HG03135 (cell line): ENCODE measurements around the gene IRAK3.
A peak's percentile ranks its signal among the peaks of the same experiment; 100 is the strongest.
"Not testable (repeated sequence)": the region's sequence is repeated elsewhere in the genome, so short reads cannot be mapped to it uniquely, and the experiment has no call there.

ENCODE experiments used
- ATAC-seq: cut with Tn5 transposase; IDR thresholded peaks from one replicate; pipeline ENCODE4 v1.9.1; 2021; ENCODE audit warnings: mild to moderate bottlenecking, moderate library complexity; ENCODE audit not compliant: unreplicated experiment

Gene IRAK3

DNA sequence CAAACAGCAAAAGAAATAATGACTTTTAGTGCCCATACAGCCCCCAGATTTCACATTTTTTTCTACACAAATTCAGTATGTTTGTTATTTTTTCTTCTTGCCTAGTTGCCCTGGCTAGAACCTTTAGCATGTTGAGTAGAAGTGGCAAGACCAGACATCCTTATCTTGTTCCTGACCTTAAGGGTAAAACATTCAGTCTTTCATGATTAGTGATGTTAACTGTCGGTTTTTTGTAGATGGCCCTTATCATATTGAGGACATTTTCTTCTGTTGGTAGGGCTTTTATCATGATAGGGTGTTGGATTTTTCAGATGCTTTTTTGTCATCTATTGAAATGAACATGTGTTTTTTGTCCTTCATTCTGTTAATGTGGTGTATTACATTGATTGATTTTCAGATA lies 17.1 kb downstream of the IRAK3 start:
- no peak for ATAC-seq

DNA sequence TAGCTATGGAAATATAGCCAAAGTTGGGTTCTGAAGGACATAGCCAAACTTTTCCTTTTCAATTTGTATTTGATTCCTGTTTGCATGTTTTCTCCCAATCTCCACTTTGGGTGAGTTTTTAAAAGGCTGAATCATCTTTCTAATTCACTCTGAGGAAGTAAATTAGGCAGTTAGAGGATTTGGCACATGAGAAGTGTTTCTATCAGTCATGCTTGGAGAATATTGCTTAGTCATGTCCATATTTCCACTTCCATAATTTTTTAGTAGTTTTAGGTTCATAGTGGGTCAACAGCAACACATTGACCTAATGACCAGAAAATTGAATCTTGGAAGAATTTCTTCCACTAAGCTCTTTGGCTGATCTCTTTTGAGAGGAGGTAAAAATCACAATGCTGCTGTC lies 21.8 kb downstream of the IRAK3 start:
- no peak for ATAC-seq

DNA sequence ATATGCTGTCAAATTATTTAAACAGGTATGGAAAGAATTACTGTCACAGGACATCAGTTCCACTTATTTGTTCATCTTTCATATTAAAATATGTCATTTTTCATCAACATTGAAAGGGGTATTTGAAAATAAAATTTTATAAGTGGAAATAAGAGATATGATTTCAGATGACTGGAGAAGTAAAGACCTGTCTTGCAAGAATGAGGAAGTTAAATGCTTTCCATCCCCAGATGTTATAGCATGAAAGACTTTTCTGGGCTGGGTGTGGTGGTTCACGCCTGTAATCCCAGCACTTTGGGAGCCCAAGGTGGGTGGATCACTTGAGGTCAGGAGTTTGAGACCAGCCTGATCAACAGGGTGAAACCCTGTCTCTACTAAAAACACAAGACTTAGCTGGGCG lies 22.6 kb downstream of the IRAK3 start:
- ATAC-seq = not testable (repeated sequence)

DNA sequence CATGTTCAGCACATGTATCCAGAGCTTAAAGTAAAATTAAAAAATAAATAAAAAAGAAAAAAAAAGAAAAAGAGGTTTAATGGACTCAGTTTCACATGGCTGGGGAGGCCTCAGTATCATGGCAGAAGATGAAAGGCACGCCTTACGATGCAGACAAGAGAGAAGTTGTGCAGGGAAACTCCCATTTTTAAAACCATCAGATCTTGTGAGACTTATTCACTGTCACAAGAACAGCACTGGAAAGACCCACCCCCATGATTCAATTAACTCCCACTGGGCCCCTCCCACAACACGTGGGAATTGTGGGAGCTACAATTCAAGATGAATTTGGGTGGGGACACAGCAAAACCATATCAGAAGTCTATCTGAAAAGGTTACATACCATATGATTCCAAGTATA lies 24.0 kb downstream of the IRAK3 start:
- not testable (repeated sequence) for ATAC-seq

DNA sequence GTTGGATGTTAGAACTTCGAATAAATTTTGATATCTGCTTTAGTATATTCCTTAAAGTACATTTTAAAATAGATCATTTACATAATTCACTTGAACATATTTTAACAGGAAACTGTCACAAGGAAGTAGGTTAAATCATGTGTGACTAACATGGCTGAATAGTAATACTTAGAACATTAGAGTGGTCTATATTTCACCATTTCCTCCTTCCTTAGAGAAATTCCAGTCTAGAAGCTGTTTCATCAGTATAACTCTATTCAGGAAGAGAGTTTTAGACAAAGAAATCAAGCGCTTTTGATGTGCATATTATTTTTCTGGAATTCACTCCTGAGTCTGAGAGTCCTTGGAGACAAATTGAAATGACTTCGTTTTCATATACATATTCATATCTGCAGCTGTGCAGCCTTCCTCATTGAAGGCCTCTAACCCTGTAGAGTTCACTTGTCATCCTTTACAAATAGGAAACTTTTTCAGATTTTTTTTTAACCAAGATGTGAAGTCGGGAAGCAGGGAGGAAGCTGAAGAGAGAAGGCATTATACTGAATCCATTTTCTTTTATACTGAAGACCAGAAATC lies 28.4 kb downstream of the IRAK3 start:
- ATAC-seq = no peak

DNA sequence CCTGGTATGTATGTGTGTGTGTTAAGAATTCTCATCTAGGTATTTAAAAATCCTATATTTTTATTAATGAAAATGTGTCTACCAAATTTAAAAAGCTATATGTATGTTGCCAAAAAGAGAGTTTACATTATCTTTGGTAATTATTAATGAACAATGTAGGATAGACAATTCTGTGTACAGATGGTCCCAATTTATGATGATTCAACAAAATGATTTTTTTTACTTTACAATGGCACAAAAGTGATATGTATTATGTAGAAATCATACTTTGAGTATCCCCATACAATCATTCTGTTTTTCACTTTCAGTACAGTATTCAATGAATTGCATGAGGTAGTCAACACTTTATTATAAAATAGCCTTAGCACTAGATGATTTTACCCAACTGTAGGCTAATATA lies 39.4 kb downstream of the IRAK3 start:
- ATAC-seq = no peak

DNA sequence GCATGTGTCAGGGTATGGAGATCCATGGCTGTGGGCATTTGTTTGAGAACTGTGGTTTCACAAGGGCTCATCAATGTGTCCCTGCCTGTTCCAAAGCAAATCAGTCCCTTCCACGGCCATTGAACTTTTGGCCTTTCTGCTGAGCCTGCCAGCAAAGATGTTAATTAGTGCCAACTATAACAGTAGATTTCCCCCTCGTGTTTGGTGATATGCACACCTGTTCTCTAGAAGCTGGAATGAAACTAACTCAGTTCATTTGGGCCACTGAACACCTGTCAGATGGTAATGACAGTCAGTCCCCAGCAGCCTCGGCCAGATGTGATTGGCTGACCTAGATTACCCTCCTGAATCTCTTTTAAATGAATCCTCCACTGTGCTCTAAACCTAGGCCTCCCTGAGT lies 43.2 kb downstream of the IRAK3 start:
- ATAC-seq = no peak

DNA sequence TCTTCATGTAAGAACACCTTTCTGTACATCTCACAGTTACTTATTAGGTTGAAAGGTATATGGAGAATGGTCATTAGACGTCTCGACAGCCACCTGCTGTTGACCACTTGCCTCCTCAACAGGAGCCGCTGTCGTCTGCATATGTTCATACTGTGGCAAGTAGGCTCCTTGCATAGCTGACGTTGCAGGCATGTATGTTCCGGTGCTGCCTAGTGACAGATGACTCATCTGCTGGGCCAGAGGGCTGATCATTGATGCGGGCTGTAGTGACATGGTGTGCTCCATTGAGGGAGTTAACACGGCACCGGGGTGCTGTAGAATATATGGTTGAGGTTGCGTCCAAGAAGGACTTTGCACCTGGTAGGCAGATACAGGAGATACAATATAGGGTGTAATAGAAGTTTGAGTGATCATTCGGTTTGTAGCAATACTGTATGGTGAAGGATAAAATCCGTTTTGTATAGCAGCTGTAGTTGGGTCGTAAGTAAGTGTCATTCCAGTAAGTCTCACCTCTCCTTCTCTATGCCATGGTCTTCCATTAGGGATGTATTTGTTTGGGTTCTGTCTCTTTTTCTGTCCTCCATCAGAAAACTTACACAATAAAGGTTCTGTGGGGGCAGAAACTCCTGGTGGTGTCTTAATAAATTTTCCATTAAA lies 45.2 kb downstream of the IRAK3 start:
- peak; percentile 64 for ATAC-seq

DNA sequence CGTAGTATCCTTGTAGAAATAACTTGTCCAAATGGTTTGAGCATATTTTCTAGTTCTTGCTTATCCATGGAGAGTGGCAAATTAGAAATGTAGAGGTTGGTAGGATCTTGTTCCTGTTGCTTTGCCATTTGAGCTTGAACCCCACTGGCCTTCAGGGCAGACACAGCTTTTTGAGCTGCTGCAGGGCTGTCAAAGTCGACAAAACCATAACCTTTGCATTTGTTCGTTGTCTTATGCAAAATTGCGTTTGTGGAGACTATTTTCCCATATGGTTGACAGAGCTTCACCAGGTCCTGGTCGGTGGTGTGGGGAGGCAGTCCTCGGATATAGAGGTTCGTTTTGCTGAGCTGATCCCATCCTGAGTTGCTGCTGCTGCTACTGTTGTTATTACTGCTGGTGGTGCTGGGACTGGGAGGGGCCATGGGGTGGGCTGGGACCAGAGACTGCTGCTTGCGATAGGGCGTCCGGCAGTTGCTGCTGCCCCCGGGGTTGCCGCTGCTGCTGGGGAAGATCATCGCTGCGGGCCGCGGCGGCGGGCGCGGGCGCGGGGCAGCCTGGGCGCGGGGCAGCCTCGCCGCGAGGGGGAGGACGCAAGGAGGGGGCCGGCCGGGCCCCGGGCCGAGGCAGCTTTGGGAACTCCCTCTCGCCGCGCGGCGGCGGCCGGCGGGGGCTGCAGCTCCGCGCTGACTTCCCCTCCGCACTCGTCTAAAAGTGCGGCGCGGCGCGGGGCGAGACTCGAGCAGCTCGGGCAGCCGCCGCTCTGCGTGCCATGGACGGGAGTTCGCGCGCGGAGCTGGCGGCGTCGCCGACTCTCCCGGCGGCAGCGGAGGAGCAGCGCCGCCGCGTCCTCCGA lies 46.0 kb downstream of the IRAK3 start:
- ATAC-seq = peak; percentile 56

DNA sequence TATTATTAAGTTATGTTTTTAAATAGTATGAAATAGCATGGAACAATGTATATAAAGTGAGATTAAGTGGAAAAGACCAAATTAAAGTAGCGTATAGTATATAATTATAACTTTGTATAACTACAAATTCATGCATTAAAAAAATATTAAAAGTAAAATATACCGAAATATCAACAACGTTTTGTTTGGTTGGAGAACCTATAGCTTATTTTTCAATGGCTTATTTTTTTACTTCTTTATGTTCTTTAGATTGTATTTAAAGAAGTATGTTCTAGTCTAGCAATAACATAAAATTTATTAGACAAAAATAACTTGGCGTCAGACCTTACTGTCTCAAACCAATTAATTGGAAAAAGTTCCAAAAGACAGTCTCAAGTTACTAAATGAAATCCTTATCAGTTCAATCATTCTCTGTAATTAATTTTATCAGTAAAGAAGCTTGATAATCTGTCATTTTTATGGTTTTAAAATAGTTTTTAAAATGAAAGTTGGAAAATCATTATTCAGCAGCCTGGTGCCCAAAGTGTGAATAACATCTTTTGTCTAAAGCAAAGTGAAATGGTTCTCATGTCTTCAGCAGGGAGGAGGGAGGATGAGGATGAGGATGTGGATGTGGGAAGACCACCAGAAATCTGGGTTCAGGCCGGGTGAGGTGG lies 46.7 kb downstream of the IRAK3 start:
- no peak for ATAC-seq

DNA sequence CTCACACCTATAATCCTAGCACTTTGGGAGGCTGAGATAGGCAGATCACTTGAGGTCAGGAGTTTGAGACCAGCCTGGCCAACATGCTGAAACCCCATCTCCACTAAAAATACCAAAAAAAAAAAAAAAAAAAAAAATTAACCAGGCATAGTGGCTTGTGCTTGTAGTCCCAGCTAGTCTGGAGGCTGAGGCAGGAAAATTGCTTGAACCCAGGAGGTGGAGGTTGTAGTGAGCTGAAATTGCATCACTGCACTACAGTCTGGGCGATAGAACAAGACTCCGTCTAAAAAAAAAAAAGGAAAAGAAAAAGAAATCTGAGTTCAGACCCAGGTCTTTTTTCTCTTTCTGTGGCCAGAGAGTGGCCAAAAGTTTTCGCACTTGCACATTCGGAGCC lies 47.3 kb downstream of the IRAK3 start:
- ATAC-seq = not testable (repeated sequence)

DNA sequence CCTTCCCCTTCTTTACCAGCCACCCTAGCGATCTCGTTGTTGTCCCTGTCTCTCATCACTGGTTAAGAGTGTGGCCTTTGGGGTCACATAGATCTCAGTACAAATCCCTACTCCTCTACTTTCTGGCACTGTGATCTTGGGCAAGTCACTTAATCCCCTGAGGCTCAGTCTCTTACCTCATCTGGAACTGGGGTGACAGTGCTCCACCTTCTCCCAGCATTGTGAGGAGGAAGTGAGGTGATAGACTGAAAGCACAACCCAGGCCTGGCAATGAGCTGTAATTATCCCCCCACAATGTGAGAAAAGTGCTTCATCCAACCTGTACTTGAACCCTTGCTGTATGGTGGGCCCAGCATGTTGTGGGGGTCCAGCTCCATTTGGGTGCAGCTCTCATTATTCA lies 48.0 kb downstream of the IRAK3 start:
- ATAC-seq = no peak

DNA sequence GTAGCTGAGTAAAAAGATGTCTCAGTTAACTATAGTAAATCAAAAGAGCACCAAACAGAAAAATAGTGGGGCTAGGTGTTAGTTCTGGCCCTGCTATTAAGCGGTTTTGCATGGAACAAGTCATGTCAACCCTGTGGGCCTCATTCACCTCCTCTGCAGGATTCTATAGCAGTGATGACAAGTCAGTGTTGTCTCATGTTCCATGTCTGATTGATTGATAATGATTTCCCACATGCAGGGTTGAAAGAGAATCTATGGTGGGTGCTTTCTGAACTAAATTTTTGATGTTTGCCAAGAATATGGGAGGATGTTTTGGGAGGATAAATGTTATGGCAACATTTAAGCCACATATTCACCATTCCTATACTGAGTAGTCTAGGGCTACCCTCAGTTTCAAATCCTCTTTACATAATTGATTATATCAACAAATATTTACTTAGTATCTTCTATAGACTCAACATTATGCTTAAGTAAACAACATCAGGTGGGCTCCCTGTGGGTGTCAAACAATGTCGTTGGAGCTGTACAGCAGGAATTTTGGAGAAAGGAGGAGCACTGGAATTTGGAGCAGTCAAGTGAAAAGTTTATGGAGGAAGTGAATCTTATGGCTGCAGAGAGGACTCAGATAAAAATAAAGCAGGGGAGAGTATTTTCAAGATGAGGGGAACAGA lies 48.6 kb downstream of the IRAK3 start:
- ATAC-seq = no peak

DNA sequence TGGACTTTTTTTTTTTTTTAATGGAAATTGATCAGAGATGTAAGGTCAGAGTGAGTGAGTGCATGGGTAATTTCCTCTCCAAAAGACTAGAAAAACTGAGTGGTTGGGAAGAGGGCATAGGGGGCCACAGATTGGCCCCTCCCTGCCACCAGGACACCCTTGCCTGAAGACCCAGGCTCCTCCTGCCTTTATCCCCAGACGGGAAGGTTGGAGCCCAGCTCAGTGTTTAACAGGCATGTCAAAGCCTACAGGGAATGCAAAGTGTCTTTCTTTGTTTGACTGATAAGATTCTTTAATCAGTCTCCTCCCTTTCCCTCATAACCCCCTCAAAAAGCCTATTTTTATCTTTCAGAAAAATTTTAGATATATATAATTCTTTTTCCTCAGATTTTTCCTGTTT lies 50.3 kb downstream of the IRAK3 start:
- ATAC-seq = no peak

DNA sequence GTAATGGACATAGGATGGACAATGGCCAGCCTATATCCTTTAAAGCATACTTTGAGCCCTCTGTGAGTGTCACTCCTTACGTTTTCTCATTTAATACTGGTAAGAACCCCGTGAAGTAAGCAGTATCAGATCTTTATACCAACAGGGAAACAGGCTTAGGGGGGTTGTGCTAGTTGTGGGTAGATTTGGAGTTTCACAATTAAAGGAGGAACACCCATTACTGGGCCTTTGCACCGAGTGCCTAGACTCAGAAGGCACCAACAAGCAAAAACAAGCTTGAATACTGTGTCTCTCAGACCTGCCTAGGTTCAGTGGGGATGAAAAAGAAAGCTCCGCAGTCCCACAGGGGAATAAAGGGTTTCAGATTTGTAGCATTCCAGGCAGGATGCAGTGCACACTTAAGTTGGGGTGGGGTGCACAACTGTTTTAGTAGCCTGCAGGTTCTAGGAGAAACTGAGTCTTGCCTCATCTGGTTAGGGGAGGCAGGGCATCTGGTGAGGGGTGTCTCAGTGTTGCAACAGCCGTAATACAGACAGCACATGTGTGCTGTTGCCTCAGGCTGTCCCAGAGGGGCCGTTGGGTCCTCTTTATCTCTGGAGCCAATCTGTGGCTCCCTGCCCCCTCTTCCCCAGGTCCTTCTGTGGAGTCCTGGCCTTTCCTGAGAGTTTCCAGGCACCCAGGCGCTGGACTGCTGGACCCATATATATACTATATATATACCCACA lies 51.2 kb downstream of the IRAK3 start:
- ATAC-seq = no peak

DNA sequence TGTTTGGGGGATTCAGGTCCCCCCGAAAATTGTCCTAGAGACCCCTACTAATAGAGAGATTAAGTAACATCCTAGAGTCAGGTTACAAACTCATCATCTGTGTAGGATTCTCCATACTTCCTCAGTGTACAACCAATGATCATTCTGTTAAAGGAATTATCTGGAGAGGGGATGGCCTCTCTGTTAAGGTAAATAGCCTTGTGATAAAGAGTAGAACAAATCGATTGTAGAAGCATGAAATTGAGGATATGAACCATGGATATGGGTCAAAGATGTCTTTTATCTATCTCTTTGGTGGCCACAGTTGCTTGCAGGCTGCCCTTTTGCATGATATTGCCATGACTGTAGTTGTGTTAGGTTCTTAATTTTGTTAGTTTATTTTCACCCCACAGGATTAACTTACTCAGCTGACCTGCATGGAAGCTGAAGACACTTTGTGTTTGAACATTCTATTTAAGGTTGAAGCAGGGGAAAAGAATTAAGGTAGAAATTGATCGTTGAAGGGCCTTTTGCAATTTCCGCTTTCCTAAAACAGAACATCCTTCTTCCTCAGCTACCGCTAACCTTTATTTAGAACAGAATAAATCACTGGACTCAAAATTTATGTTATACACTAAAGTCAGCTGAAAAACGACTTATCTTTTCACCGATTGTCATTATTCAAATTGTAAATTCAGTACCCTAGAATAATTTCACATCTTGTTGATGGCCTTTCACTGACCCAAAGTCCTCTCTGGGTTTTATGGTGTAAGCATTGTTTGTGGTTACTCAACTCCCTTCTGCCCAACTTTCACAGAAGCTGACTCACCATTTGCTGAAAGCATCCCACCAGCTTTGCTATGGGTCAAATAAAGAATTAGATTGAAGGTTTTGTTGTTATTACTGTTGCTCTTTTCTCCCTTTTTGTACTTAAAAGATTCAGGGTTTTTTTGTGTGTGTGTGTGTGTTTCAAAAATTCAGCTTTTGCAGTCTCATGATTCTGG lies 52.3 kb downstream of the IRAK3 start:
- ATAC-seq = no peak

DNA sequence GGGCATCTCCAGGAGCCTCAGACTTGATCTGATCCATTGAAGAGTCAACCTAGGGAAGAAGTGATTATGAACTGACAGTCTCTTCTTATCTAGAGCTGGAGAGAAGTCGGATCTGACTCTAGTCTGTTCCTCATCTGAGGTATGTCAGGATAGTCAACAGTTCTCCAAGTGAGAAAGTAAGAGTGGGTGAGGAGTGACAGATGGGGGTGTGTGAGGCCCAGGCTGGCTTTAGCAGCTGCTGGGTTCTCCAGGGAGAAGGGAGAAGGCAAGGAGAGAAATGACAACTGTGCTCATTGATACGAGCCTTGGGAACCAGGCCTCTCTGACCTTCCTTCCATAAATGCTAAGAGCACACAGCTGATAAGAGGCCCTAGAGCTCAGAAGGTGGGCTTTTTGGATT lies 53.3 kb downstream of the IRAK3 start:
- ATAC-seq = no peak

DNA sequence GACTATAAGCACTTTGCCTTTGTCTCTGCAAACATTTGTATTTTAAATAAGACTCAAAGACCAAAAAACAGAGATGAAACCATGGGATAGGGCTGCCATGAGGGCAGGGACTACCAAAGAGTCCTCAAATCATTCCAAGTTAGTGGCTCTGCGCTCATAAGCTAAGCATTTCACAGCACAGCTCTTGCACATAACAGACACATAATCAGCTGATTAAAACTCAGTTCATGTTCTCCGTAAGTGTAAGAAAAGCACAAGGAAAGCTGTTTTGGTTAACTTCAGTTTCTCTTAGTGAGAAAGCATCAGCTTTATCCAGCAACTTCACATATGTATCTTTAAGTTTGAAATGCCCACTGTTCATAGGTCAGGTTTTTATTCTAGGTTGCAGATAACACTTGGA lies 54.9 kb downstream of the IRAK3 start:
- ATAC-seq = no peak

DNA sequence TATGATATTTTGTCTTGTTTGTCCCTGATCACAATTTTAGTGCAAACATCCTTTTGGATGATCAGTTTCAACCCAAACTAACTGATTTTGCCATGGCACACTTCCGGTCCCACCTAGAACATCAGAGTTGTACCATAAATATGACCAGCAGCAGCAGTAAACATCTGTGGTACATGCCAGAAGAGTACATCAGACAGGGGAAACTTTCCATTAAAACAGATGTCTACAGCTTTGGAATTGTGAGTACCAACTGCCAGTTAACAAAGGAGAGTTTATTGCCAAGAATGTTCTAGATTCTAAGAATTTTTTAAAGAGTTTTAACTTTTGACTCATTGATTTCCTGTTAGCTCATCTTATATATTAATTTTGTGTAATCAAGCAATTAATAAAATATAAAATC lies 55.4 kb downstream of the IRAK3 start:
- no peak for ATAC-seq
